Activated naive CD4-positive, alpha-beta T cell treated with Interleukin-2 at 50 U/mL for 16 hours (primary cell): ENCODE data around the gene CETP.
A peak's percentile ranks its signal among the peaks of the same experiment; 100 is the strongest.

Source experiments
- DNase-seq: peaks from one replicate; pipeline ENCODE4 v3.0.0-alpha.2; 2020

Gene CETP

GRCh38 chr16:57023541-57024249 is 61.9 kb downstream of the CETP start:
- DNase-seq = peak; percentile 77

- DNase-seq = no peak
These were observed 63.3 kb downstream of the CETP start for GRCh38 chr16:57024894-57025680.

DNA sequence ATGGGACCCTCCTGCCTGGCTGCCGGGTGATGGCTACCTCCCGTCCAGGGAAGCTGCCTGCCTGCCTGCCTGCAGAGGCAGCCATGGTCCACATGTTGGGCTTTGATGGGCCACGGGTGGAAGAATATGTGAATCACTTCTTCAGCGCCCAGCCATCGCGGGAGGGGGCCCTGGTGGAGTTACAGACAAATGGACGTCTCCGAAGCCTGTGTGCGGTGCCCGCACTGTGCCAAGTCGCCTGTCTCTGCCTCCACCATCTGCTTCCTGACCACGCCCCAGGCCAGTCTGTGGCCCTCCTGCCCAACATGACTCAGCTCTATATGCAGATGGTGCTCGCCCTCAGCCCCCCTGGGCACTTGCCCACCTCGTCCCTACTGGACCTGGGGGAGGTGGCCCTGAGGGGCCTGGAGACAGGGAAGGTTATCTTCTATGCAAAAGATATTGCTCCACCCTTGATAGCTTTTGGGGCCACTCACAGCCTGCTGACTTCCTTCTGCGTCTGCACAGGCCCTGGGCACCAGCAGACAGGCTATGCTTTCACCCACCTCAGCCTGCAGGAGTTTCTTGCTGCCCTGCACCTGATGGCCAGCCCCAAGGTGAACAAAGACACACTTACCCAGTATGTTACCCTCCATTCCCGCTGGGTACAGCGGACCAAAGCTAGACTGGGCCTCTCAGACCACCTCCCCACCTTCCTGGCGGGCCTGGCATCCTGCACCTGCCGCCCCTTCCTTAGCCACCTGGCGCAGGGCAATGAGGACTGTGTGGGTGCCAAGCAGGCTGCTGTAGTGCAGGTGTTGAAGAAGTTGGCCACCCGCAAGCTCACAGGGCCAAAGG is 64.4 kb downstream of the CETP start:
- DNase-seq = no peak

- DNase-seq = no peak
These were observed 65.0 kb downstream of the CETP start for GRCh38 chr16:57026778-57027062.

GRCh38 chr16:57027067-57027466 is 65.3 kb downstream of the CETP start:
- DNase-seq = no peak

DNA sequence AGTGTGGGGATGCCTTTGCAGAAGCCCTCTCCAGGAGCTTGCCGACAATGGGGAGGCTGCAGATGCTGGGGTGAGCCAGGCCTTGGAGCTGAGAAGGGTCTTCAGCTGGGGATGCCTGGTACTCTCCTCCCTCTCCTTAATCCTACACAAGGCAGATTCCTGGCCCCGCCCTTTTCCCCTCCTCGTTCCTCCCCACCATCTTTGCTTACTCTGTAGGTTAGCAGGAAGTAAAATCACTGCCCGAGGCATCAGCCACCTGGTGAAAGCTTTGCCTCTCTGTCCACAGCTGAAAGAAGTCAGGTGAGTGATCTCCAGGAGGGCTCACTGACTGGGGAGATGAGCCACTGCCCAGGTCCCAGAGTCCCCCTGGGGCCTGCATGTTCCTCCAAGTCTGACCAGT is 66.3 kb downstream of the CETP start:
- DNase-seq = no peak

DNA sequence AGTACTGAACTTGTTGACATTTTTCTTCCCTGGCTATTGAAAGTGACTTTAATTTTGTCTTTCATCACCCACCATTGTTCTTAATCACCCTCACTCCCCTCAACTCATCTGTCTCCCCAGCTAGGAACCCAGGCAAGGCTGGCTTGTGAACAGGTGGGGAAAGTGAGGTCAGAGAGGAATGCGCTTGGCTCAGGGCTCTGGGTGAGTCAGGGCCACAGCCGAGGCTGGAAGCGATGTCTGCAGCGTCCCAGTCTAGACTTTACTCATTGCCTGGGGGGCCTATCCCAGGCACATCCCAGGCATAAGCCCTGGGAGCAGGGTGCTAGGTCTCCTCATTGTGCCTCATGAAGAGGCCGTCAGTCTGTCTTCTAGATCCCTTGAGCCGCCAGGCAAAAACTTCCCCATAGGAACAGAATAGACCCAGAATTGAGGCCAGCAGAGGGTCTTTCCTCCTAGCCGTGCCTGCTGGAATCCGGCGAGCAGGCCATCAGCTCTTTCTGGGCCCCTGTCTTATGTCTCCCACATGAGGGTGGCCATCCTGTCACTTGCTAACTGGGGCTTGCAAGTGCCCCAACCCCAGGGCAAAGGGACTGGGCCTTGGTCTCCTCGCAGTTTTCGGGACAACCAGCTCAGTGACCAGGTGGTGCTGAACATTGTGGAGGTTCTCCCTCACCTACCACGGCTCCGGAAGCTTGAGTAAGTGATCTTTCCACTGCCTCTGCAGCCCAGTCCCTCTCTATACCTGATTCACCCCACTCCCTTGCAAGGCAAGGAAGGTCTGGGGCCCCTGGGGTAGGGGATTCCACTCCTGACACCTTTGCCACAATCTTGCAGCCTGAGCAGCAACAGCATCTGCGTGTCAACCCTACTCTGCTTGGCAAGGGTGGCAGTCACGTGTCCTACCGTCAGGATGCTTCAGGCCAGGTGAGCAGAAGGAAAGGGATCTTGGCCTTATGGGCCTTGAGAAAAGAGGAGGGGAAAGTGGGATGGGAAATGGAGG is 67.7 kb downstream of the CETP start:
- no peak for DNase-seq

- DNase-seq = no peak
These were observed 68.7 kb downstream of the CETP start for GRCh38 chr16:57030346-57030902.

DNA sequence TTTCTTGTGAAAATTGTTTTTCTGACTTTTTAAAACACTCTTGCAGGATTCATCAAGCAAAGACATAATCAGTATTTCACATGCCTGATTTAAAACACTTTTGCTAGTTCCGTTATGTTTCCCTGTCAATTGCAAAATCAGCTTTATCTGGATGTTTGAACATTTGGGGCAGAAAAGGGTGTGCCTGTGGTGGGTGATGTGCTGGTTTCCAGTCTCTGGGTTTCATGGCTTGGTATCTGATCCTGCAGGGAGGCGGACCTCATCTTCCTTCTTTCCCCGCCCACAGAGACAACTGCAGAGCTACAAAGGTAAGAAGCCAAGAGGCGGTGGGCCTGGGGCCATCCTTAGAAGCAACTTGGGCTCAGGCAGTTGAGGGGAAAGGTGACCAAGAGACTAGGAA is 69.4 kb downstream of the CETP start:
- no peak for DNase-seq

DNA sequence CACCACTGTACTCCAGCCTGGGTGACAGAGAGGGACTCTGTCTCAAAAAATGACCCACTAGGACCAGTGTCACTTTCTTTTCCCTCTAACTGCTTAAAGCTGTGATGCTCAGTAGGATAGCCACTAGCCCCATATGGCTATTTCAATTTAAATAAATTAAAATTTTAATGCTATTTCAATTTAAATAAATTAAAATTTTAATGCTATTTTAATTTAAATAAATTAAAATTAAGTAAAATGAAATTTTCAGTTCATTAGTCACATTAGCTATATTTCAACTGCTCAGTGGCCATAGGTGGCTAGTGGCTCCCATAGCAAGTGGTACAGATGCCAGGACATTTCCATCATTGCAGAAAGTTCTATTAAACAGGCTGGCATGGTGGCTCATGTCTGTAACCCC is 70.6 kb downstream of the CETP start:
- no peak for DNase-seq

GRCh38 chr16:57032931-57033330 is 71.2 kb downstream of the CETP start:
- no peak for DNase-seq
